ENCODE data around the gene DPY19L3. TPM values are rescaled to one million over a fixed set of nuclear protein-coding genes. Genes with fewer than 3 reads are reported as not detected.
"Not testable (repeated sequence)": the region's sequence is repeated elsewhere in the genome, so short reads cannot be mapped to it uniquely, and the experiment has no call there.

Gene DPY19L3
- total RNA-seq, 4 donors from 2014 or later: 19.4 to 95.7 (median 39.6) TPM

DNA sequence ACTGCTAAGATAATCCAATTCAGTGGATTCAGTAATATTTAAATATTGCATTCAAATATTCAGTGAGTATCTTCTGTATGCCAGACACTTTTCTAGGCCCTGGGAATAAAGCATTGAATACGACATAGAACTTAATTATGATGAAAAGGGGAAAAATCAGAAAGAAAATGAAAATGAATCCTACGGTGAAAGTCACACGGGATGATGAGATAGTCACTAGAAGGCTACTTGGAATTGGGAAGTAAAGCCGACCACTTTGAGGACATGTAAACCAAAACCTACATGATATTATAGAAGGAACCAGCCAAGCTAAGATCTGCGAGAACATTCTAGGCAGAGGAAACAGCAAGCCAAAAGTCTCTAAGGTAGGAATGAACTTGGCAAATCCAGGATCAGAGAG lies 10.1 kb downstream of the DPY19L3 start:
- TF ChIP-seq, protein P1, sequence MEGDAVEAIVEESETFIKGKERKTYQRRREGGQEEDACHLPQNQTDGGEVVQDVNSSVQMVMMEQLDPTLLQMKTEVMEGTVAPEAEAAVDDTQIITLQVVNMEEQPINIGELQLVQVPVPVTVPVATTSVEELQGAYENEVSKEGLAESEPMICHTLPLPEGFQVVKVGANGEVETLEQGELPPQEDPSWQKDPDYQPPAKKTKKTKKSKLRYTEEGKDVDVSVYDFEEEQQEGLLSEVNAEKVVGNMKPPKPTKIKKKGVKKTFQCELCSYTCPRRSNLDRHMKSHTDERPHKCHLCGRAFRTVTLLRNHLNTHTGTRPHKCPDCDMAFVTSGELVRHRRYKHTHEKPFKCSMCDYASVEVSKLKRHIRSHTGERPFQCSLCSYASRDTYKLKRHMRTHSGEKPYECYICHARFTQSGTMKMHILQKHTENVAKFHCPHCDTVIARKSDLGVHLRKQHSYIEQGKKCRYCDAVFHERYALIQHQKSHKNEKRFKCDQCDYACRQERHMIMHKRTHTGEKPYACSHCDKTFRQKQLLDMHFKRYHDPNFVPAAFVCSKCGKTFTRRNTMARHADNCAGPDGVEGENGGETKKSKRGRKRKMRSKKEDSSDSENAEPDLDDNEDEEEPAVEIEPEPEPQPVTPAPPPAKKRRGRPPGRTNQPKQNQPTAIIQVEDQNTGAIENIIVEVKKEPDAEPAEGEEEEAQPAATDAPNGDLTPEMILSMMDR (IDR thresholded peaks at IDR 0.05): no peak
- TF ChIP-seq POLR2A (IDR thresholded peaks at IDR 0.05): no peak
- no peak for TF ChIP-seq EP300 (IDR thresholded peaks at IDR 0.05)
- H3K36me3 ChIP-seq: peaks cover 0 to 69% (median 5%) of the 10 kb centered on the region in 3 donors
- no peak overlapping the region for H3K4me3 ChIP-seq
- WGBS, 2 donors: 77 to 84% methylated on average over 5 of the region's 5 CpGs
- no peaks in the 10 kb centered on the region for H3K27me3 ChIP-seq
- no peaks in the 10 kb centered on the region for H3K4me1 ChIP-seq
- no peak for DNase-seq (ENCODE audit: low spot score in 2 of 2)
- H3K9me3 ChIP-seq: no peaks in the 10 kb centered on the region
- no peak overlapping the region for H3K27ac ChIP-seq

- Histone ChIP-seq H3K36me3 (peaks cover 0 to 61% (median 5%) of the 10 kb centered on the region in 3 donors), H3K4me3 (no peak overlapping the region), H3K27ac (no peak overlapping the region), H3K4me1 (no peaks in the 10 kb centered on the region), H3K9me3 (no peaks in the 10 kb centered on the region), H3K27me3 (no peaks in the 10 kb centered on the region)
- DNase-seq (ENCODE audit: low spot score in 2 of 2): no peak
- WGBS, 2 donors: 93% methylated on average over 8 of the region's 8 CpGs
- TF ChIP-seq EP300 (IDR thresholded peaks at IDR 0.05) (no peak), POLR2A (IDR thresholded peaks at IDR 0.05) (no peak)
- TF ChIP-seq, protein P1 (IDR thresholded peaks at IDR 0.05): no peak
Observed at GRCh38 chr19:32416749-32417456, 11.3 kb downstream of the DPY19L3 start.

GRCh38 chr19:32418155-32418554 lies 12.6 kb downstream of the DPY19L3 start:
- no peak for DNase-seq (ENCODE audit: low spot score in 2 of 2)
- H3K36me3 ChIP-seq: peaks cover 0 to 54% (median 0%) of the 10 kb centered on the region in 3 donors

GRCh38 chr19:32421589-32422361 lies 16.2 kb downstream of the DPY19L3 start:
- Histone ChIP-seq H3K9me3 (no peaks in the 10 kb centered on the region), H3K36me3 (peaks cover 0 to 33% (median 0%) of the 10 kb centered on the region in 3 donors), H3K27me3 (no peaks in the 10 kb centered on the region), H3K4me1 (no peaks in the 10 kb centered on the region), H3K27ac (no peak overlapping the region), H3K4me3 (no peak overlapping the region)
- TF ChIP-seq, protein P1 (IDR thresholded peaks at IDR 0.05): no peak
- no peak for TF ChIP-seq POLR2A (IDR thresholded peaks at IDR 0.05)
- TF ChIP-seq EP300 (IDR thresholded peaks at IDR 0.05): peak in 1 of 2 donors; percentile 25
- WGBS, 2 donors: 70 to 83% methylated on average over 7 of the region's 7 CpGs
- no peak for DNase-seq (ENCODE audit: low spot score in 2 of 2)

More at GRCh38 chr19:32418155-32418554, 12.6 kb downstream of the DPY19L3 start:
- Histone ChIP-seq H3K9me3 (no peaks in the 10 kb centered on the region), H3K4me3 (no peak overlapping the region), H3K27me3 (no peaks in the 10 kb centered on the region), H3K27ac (no peak overlapping the region), H3K4me1 (no peaks in the 10 kb centered on the region)
- 74 to 84% methylated on average over 3 of the region's 3 CpGs for WGBS, 2 donors
- no peak for TF ChIP-seq POLR2A (IDR thresholded peaks at IDR 0.05)
- TF ChIP-seq, protein P1 (IDR thresholded peaks at IDR 0.05): no peak
- TF ChIP-seq EP300 (IDR thresholded peaks at IDR 0.05): no peak

DNA sequence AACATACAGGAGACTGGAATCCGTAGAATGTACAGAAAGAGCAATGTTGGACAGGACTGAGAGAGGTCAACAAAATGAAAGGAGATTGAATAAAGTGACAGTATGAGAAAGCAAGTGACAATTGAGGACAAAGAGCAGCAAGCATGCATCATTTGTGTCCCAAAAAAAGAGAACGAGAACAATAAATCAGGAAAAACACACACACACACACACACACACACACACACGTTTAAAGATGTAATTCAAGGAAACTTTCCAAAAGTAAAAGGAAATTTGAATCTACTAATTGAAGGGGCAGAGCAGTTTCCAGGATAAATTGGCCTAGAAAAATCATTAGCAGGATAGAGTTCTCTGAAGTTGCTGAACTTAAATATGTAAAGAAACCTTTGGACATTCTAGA lies 16.9 kb downstream of the DPY19L3 start:
- H3K27ac ChIP-seq: no peak overlapping the region
- no peak for DNase-seq (ENCODE audit: low spot score in 2 of 2)
- H3K9me3 ChIP-seq: no peaks in the 10 kb centered on the region
- TF ChIP-seq EP300 (IDR thresholded peaks at IDR 0.05) (no peak), POLR2A (IDR thresholded peaks at IDR 0.05) (no peak)
- TF ChIP-seq, protein P1 (IDR thresholded peaks at IDR 0.05): no peak
- H3K36me3 ChIP-seq: peaks cover 0 to 33% (median 0%) of the 10 kb centered on the region in 3 donors
- H3K27me3 ChIP-seq: no peaks in the 10 kb centered on the region
- H3K4me3 ChIP-seq: no peak overlapping the region
- WGBS, 2 donors: 72% methylated on average over 3 of the region's 3 CpGs
- no peaks in the 10 kb centered on the region for H3K4me1 ChIP-seq

- H3K27ac ChIP-seq; H3K27me3 ChIP-seq; H3K4me3 ChIP-seq; H3K9me3 ChIP-seq; H3K4me1 ChIP-seq; DNase-seq (ENCODE audit: low spot score in 2 of 2): not testable (repeated sequence)
- H3K36me3 ChIP-seq: peaks cover 0 to 37% (median 0%) of the 10 kb centered on the region in 3 donors
- WGBS, 2 donors: 92 to 98% methylated on average over 3 of the region's 3 CpGs
Observed at GRCh38 chr19:32423944-32424343, 18.4 kb downstream of the DPY19L3 start.
